GM18526 (cell line): ENCODE measurements around the gene ARMC3.

ENCODE experiments used
- POLR2A ChIP-seq: IDR thresholded peaks from 3 replicates; pipeline ENCODE4 v1.6.1; 2011; ENCODE audit not compliant: insufficient read length; ENCODE audit errors: extremely low read depth

ARMC3 gene

GRCh38 chr10:23005150-23005549 is 77.3 kb downstream of the ARMC3 start:
- TF ChIP-seq POLR2A, result no peak

- no peak for TF ChIP-seq POLR2A
These were observed 85.9 kb downstream of the ARMC3 start for GRCh38 chr10:23013581-23014335.

GRCh38 chr10:23015021-23015707 is 87.3 kb downstream of the ARMC3 start:
- no peak for TF ChIP-seq POLR2A

DNA sequence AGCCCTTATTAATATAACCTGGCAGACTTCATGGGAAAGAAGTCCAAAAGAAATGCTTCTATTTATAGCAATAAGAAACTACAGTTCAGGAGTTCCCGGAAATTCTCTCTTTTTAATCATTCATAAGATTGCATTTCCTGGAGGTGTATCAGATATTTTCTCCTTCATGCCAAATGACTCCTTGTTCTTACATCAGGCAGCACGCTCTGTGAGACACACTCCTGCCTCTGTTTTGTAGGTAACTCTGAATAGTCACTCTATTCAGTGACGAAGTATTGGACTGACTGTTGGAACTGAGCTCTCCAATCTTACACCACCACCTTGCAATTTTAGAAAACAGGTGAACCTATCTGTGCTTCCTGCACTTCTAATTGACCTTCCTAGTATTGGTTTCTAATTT is 88.8 kb downstream of the ARMC3 start:
- TF ChIP-seq POLR2A, result no peak

DNA sequence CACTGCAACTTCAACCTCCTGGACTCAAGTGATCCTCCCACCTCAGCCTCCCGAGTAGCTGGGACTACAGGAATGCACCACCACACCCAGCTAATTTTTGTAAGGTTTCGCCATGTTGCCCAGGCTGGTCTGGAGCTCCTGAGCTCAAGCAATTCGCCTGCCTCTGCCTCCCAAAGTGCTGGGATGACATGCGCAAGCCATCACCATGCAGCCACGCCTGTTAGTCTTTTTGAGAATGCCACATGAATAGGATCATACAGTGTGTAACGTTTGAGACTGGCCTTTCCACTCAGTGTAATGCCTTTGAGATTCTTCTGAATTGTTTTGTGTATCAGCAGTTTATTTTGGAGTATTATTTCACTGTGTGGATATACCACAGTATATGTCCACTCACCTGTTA is 91.8 kb downstream of the ARMC3 start:
- TF ChIP-seq POLR2A, result no peak

DNA sequence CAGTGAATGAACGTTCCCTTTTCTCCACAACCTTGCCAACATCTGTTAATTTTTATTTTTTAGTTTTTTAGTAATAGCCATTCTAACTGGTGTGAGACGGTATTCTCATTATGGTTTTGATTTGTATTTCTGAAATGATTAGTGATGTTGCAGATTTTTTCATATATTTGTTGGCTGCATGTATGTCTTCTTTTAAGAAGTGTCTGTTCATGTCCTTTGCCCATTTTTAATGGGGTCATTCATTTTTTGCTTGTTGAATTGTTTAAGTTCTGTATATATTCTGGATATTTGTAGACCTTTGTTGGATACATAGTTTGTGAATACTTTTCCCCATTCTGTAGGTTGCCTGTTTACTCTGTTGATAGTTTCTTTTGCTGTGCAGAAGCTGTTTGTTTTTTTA is 93.6 kb downstream of the ARMC3 start:
- no peak for TF ChIP-seq POLR2A

DNA sequence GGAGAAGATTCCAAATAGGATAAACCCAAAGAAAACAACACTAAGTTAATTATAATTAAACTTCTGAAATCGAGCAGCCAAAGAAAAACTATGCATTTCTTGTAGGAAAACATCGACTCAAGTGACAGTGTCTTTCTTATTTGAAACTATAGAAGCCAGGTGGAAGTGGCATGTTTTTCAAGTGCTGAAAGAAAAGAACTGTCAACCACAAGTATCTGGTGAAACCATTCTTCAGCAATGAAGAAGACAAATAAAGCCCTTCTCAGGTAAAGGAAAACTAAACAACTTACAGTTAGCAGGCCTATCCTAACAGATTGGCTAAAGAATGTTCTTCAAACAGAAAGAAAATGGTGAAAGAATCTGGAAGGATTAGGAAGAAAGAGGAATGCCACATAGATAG is 96.1 kb downstream of the ARMC3 start:
- no peak for TF ChIP-seq POLR2A

- no peak for TF ChIP-seq POLR2A
These were observed 103.5 kb downstream of the ARMC3 start for GRCh38 chr10:23031318-23031717.

DNA sequence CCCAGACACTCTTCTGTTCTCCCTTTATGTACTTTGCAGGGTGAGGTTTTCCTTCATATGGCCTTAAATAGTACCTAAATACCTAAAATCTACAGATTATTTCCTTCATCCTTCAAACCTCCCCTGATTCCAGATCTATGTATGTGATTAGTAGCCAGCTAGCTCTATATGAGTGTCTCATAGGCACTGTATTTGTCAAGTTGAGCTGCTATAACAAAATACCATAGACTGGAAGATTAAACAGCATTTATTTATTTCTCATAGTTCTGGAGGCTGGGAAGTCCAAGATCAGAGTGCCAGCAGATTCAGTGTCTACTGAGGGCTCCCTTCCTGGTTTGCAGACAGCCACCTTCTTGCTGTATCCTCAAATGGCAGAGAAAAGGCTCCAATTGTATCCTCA is 106.9 kb downstream of the ARMC3 start:
- no peak for TF ChIP-seq POLR2A

DNA sequence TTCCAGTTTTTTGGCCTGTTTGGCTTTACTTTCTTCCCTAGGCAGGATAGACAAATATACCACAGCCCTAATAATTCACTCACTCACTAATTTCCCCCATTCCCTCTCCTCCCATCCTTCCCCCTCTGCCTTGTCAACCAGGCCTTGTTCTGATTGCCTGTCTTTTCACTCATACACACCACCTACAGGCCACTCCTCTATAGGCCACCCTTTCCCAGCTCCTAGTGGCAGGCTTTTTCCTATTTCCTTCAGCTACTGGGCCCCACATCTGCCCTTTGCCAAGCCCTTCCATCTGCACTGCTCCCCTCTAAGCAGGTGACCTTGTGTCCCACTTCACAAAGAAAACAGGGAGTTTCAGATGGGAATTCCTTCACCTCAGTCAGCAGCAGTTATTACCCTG is 107.7 kb downstream of the ARMC3 start:
- no peak for TF ChIP-seq POLR2A

DNA sequence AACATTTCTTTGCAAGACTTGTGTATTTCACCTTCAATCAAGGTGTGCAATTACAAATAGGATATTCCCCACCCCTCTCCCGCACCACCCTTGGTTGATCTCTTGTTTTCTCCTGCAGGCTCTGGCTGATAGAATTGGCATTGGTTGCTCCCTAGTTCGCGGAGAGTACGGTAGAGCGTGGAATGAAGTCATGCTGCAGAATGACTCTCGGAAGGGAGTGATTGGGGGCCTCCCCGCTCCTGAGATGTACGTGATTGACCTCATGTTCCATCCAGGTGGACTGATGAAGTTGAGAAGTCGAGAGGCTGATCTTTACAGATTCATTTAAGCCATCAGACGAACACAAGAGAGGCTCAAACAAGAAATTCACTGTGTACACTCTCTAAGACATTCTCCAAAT is 109.3 kb downstream of the ARMC3 start:
- no peak for TF ChIP-seq POLR2A

DNA sequence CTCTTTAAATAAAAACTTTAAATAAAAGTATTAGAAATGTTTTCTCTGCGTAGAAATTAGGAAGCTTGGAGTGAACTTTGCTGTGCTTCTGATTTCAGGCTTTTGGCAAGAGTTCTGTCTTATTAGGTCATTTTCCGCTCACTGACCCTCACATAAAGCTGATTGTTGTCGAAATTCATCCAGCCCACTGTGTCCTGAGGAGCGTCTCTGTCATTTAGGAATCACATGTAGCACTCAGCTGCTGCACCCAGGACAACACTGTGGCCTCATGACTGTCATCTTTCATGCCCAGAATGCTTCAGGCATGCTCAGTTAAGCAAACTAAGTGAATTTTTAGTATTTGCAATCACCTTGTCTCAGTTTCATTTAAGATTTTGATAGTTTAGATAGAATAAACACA is 109.7 kb downstream of the ARMC3 start:
- no peak for TF ChIP-seq POLR2A

DNA sequence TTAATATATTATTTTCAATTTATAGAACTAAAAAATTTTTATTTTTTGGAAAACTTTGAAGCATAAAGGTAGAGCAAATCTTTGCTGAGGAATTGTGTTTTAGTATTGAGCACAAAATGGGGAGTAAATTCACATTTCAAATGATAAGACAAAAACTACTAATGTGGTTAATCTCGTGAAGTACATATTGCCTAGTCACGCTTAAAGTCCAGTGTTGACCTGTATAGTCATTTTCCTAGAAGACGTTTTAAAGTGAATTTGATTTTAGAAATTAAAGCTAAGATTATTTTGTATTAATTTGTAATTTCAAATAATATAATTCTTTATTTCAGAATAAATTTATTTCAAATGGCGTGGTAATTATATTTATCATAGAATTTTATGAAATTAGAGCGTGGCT is 110.3 kb downstream of the ARMC3 start:
- TF ChIP-seq POLR2A, result no peak

GRCh38 chr10:23040002-23040401 is 112.1 kb downstream of the ARMC3 start:
- no peak for TF ChIP-seq POLR2A

DNA sequence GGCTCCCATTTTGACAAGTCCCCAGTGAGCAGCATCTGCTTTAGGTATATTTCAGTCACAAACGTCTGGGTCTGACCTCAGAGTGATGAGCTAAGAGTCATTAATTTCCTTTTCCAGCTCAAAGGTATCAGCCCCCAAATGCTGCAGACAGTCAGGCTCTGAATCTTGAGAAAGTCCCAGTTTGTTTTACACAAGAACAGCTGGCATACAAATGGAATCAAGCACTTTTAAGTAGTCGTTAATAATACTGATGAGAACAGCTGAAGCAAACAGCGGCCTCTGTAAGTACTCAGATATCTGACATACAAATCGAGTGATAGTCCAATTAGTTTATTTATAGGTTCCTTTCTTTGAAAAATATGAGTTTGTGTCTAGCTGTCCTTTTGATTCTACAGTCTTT is 118.2 kb downstream of the ARMC3 start:
- no peak for TF ChIP-seq POLR2A

GRCh38 chr10:23047201-23048050 is 119.6 kb downstream of the ARMC3 start:
- no peak for TF ChIP-seq POLR2A
